ELR (cell line): ENCODE results near the gene CCDC15.
"Not testable (repeated sequence)": the region's sequence is repeated elsewhere in the genome, so short reads cannot be mapped to it uniquely, and the experiment has no call there.

ENCODE experiments used
- DNase-seq: peaks from one replicate; pipeline ENCODE4 v3.0.0-alpha.2; 2015; ENCODE audit warnings: low read depth

The CCDC15 gene

DNA sequence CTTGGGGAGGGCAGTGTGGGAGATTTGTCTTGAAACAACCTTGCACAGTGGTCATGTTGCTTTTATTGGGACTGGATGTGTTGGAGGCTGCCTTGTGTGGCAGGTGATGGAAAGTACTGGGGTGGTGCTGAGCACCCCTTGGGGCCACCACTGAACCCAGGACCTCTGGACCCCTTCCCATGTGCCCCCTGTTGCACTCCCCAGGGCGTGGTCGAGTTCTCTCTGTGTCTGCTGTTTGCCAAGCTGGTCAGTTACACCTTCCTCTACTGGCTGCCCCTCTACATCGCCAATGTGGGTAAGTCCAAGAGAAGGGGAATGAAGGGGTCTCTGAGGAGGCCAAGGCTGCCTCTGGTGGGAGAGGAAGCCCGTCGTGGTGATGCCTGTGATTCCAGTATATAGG is 128.0 kb downstream of the CCDC15 start:
- DNase-seq = no peak

DNA sequence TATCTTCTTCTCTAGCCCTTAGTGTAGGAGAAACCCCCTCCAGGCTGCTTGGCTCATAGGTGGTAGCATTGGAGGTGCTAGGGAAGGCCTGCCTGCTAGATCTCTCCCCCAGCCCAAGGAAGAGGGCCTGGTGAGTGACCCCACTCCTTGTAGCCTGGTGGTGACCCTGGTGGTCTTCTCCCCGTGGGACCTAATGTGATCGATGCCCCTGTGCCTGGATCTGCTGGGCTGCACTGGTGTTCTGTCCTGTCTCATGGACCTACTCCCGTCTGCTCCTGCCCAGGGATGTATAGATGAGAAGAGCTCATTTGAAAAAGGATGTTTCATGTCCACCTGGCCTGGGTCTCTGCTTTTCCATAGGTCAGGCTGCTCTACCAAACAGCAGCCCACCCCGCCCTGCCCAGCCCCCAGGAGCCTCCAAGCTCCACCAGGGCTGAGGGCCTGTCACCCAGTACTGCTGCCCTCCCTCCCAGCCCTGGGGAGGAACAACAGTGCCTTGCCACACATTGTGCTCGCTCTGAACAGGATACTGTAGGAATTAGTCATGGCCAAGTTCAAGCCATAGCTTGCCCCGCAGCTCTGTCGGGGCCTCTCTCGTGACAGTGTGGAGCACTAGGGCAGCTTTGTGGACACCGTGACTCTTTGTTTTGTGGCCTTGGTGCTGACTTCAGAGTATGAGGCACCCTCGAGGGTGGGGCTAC is 128.8 kb downstream of the CCDC15 start:
- DNase-seq = peak; percentile 93

DNA sequence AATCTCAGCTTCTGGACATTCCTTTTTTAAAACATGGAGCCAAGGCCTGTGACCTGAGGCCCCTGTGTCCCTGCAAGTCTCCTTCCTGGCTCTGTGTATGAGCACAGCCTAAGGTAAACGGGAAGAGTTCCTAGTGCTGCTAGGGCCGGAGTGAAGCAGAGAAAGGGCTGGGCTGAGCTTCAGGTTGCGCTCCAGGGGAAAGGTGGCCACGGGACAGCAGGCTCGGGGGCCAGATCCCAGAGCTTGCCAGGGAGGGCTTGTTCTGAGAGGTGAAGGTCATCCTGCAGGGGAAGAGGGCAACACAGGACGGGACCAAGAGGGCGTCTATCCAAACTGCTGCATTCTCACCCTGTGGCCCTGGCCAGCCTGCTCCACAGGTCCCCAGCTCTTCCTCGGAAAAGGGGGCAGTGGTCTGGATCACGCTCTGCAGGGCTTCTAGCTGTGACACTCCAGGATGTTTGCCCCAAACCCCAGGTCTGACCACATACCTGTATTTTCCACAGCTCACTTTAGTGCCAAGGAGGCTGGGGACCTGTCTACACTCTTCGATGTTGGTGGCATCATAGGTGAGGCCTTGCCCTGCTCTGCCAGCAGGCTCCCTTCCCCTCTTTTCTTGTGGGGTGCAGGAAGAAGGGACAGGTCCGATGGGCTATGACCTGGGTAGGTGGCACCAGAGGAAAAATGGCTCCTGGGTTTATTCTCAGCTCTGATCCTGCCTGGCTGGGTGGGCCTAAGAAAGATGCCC is 129.5 kb downstream of the CCDC15 start:
- no peak for DNase-seq

DNA sequence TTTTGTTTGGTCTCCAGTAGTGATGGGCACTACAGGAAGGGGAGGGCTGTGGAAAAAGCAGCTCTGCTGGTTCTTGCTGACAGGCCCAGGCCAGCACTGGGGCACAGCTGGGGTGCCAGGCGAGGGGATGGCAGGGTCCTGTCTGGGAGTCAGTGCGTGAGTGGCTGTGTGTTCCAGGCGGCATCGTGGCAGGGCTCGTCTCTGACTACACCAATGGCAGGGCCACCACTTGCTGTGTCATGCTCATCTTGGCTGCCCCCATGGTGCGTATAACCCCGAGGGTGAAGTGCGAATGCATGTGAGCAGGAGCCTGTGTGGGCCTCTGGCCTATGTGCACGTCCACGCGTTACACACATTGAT is 130.0 kb downstream of the CCDC15 start:
- DNase-seq = no peak

DNA sequence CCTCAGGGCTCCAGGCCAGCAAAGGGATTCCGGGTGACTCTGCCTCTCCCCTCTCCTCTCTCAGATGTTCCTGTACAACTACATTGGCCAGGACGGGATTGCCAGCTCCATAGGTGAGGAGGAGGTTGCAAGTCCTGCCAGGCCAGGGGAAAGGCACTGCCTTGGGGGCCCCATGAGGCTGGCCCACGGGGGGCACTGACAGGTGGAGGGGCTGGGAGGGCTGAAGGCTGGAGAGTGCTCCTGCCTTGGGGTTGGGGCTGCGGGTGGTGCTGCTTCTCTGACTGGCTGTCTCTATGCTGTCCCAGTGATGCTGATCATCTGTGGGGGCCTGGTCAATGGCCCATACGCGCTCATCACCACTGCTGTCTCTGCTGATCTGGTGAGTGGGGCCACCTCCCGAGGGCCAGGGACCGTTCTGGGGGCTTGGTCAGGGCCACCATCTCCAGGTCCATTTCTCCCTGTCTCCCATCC is 130.8 kb downstream of the CCDC15 start:
- no peak for DNase-seq

DNA sequence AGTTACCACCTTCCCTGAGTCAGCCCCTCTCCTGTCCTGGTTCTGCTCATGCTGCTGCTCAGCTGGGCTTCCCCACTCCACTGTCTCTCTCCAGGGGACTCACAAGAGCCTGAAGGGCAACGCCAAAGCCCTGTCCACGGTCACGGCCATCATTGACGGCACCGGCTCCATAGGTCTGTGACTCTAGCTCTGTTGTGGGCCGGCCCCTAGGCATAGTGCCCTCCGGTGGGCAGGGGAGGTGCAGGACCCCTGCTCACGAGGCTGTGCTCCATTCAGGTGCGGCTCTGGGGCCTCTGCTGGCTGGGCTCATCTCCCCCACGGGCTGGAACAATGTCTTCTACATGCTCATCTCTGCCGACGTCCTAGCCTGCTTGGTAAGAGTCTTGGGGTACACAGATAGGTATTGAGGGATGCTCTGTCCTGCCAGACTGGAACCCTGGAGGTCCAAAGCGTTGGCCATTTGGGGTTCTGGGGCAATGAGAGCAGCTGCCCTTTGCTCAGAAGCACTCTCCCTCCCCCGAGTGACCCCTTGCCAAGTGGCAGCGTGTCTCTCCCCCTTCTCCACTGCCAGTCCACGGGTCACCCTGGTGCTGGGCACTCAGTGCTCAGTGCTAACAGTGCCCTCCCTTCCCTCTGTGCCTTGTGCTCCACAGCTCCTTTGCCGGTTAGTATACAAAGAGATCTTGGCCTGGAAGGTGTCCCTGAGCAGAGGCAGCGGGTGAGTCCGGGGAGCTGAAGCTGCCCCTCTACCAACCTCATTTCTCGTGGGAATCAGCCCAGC is 131.5 kb downstream of the CCDC15 start:
- DNase-seq = no peak

DNA sequence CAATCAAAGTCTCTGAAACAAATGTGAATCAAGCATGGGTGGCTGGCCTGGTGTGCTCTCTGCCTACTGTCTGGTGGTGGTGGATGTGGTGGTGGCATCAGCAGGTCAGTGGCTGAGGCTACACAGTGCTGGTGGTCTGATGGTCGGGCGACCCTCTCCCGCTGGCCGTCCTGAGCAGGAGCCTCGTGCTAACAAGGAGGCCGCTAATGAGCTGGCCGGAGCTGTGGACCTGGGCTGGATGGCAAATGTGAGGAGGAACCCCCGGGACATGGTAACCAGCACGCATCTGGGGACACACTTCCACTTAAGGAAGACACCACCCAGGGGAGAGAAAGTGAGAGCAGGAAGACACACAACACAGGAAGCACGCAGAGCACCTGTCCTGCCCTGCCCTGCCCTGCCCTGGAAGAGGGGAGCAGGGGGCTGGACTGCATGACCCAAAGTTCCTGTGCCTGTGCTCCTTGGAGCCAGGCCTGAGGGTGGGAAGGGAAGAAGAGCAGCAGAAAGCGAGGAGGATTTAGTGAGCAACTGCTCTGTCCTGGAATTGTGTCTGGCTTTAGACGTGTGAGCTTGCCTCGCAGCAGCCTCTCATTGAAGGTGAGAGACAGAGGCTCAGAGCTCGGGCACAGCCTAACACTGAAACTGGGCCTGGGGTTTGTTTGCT is 132.8 kb downstream of the CCDC15 start:
- DNase-seq = no peak

DNA sequence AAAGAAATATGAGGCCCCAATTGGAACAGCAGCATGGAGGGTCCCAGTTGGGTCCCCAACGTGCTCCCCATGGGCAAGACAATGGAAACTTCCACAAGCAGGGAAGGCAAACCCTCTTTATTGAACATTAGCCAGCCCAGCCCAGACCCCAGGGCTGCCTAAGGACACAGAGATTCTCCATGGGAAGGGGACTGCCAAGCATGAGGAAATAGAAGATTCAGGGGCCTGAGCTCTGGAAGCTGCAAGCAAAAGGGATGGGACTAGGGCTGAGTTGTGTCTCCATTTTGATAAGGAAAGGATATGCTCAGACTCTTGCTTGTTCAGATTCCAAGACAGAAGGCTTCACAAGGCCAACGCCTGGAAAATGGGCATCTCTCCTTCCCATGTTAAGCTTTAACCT is 134.1 kb downstream of the CCDC15 start:
- no peak for DNase-seq

DNA sequence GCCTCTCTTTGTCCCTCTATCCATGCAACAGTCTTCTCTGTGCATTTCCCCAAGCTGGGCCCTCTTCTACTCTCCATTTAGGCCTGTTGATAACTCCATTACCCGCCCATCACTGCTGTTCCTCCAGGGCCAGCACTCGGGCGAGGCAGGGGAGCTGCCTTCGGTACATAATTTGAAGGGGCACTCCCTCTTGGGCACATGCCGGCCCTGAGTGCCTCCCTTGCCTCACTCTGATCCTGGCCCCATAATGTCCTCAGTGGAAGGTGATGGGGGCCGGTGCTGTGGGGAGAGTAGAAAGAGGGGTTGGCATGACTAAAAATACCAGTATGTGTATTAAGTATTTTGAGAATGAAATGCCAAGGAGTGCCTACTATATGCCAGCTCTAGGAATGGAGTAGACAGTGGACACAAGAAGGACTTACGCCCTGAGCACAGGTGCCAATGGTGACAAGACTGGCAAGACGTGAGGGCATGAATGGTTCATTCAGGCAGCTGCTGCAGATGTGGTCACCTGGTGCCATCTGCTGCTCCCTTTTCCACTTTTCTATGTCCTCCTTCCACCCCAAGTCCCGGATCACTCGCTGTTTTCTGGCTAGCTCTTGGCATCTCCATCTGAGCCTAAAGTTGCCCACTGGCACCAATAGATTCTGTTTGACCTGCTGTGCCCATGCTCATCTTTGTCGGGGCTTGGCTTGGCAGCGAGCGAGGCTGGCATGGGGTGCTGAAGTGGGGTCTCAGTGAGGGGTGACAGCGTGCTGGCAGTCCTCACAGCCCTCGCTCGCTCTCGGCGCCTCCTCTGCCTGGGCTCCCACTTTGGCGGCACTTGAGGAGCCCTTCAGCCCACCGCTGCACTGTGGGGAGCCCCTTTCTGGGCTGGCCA is 134.8 kb downstream of the CCDC15 start:
- no peak for DNase-seq

DNA sequence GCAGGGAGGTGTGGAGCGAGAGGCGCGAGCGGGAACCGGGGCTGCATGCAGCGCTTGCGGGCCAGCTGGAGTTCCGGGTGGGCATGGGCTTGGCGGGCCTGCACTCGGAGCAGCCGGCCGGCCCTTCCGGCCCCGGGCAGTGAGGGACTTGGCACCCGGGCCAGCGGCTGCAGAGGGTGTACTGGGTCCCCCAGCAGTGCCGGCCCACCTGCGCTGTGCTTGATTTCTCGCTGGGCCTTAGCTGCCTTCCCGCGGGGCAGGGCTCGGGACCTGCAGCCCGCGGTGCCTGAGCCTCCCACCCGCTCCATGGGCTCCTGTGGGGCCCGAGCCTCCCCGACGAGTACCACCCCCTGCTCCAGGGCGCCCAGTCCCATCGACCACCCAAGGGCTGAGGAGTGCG is 135.5 kb downstream of the CCDC15 start:
- DNase-seq = not testable (repeated sequence)

DNA sequence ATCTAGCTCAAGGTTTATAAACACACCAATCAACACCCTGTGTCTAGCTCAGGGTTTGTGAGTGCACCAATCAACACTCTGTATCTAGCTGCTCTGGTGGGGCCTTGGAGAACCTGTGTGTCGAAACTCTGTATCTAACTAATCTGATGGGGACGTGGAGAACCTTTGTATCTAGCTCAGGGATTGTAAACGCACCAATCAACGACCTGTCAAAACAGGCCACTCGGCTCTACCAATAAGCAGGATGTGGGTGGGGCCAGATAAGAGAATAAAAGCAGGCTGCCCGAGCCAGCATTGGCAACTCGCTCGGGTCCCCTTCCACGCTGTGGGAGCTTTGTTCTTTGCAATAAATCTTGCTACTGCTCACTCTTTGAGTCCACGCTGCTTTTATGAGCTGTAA is 136.1 kb downstream of the CCDC15 start:
- not testable (repeated sequence) for DNase-seq

DNA sequence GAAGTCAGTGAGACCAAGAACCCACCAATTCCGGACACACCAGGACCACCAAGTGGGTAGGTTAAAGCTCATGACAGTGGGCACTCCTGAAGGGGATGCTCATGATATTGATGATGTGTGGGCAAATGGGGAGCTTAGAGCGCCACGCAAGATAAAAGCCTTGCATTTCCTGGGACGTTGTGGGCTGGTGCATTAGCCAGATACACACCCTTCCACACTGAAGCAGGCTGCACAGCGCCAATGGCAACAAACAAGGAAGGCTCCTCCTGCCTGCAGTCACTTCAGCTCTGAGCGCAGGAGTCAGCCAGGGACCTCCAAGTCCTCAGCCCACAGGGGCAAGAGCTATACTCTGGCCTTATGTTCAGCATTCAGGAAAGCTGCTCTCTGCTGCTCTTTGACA is 136.8 kb downstream of the CCDC15 start:
- no peak for DNase-seq
